SU-DHL-6 (cell line): ENCODE measurements around the gene SYCP2L.

Experiments
- H2AFZ ChIP-seq: fragments of 200-600 bp; sonication (generic); 2 replicates; pipeline ENCODE4 v1.6.1; 2014; ENCODE audit warnings: low read depth, mild to moderate bottlenecking, moderate library complexity, mixed read lengths, antibody characterized with exemption, low read length; ENCODE audit not compliant: severe bottlenecking
- H3F3A ChIP-seq: fragments of 200-600 bp; shearing (Covaris generic); 2 replicates; pipeline ENCODE4 v1.6.0; 2016; ENCODE audit warnings: antibody characterized with exemption, mild to moderate bottlenecking; ENCODE audit not compliant: insufficient read depth
- H3K27ac ChIP-seq: fragments of 200-600 bp; sonication (generic); 2 replicates; pipeline ENCODE4 v1.5.1; 2016; ENCODE audit warnings: low read depth, mild to moderate bottlenecking, low read length, moderate library complexity, mixed read lengths
- H3K27me3 ChIP-seq: fragments of 200-600 bp; sonication (generic), shearing (Covaris generic); 2 replicates; pipeline ENCODE4 v1.6.0; 2014; ENCODE audit warnings: mild to moderate bottlenecking, low read length
- H3K36me3 ChIP-seq: fragments of 200-600 bp; sonication (generic); 2 replicates; pipeline ENCODE4 v1.6.1; 2014; ENCODE audit warnings: mild to moderate bottlenecking, low read length, mixed read lengths
- H3K4me2 ChIP-seq: fragments of 300-600, 200-600 bp; shearing (Covaris generic), sonication (generic); 2 replicates; pipeline ENCODE4 v1.6.0; 2014; ENCODE audit warnings: low read length, low read depth, mild to moderate bottlenecking; ENCODE audit not compliant: poor library complexity, severe bottlenecking
- H3K4me3 ChIP-seq: fragments of 200-600 bp; sonication (generic); 2 replicates; pipeline ENCODE4 v1.5.1; 2014; ENCODE audit warnings: antibody characterized with exemption, low read length, mild to moderate bottlenecking, mixed read lengths; ENCODE audit not compliant: insufficient read depth, poor library complexity, severe bottlenecking
- H3K79me2 ChIP-seq: fragments of 200-600 bp; sonication (generic); 2 replicates; pipeline ENCODE4 v1.6.1; 2014; ENCODE audit warnings: mild to moderate bottlenecking, low read length, moderate library complexity; ENCODE audit not compliant: insufficient read depth
- H3K9ac ChIP-seq: fragments of 200-600 bp; sonication (generic); 2 replicates; pipeline ENCODE4 v1.7.0; 2014; ENCODE audit warnings: mild to moderate bottlenecking, low read length
- H3K9me2 ChIP-seq: fragments of 200-600 bp; sonication (generic); replicated peaks from 2 replicates; pipeline ENCODE4 v1.6.1; 2014; ENCODE audit warnings: low read length; ENCODE audit not compliant: insufficient read depth
- H3K9me3 ChIP-seq: fragments of 200-600 bp; sonication (generic); 2 replicates; pipeline ENCODE4 v1.6.1; 2014; ENCODE audit warnings: low read length, mixed read lengths; ENCODE audit not compliant: insufficient read depth
- H4K20me1 ChIP-seq: fragments of 200-600 bp; sonication (generic); 2 replicates; pipeline ENCODE4 v1.6.1; 2014; ENCODE audit warnings: low read depth, mild to moderate bottlenecking, antibody characterized with exemption, low read length, moderate library complexity, mixed read lengths
- CTCF ChIP-seq: fragments of 200-600 bp; sonication (generic); IDR thresholded peaks from one replicate; pipeline ENCODE4 v1.5.1; 2017; ENCODE audit warnings: antibody characterized with exemption, mild to moderate bottlenecking, low read length, moderate library complexity; ENCODE audit not compliant: insufficient read depth, poor library complexity, severe bottlenecking
- EZH2phosphoT487 ChIP-seq: fragments of 200-600 bp; sonication (generic), shearing (Covaris generic); conservative IDR thresholded peaks from 2 replicates; pipeline ENCODE4 v1.6.1; 2018; ENCODE audit warnings: mild to moderate bottlenecking, antibody characterized with exemption, low read length, moderate library complexity, mixed read lengths

Gene SYCP2L

GRCh38 chr6:10968776-10969175, 81.9 kb downstream of the SYCP2L start:
- H3K79me2 ChIP-seq, result no peaks in the 10 kb centered on the region
- H3K27me3 ChIP-seq, result no peaks in the 10 kb centered on the region; the same call in 1 of the 2 replicates
- H2AFZ ChIP-seq, result no peak overlapping the region
- no peak for TF ChIP-seq EZH2phosphoT487
- TF ChIP-seq CTCF, result no peak
- no peak overlapping the region for H3K4me3 ChIP-seq
- H4K20me1 ChIP-seq, result no peaks in the 10 kb centered on the region
- peaks cover 7% of the 10 kb centered on the region; the same call in 1 of the 2 replicates for H3K9me3 ChIP-seq
- H3K36me3 ChIP-seq, result peaks cover 7% of the 10 kb centered on the region; the same call in 1 of the 2 replicates
- no peaks in the 10 kb centered on the region for H3F3A ChIP-seq
- no peak overlapping the region for H3K9ac ChIP-seq
- no peak overlapping the region for H3K4me2 ChIP-seq
- H3K27ac ChIP-seq, result no peak overlapping the region
- no peaks in the 10 kb centered on the region for H3K9me2 ChIP-seq

GRCh38 chr6:10970731-10971130, 83.9 kb downstream of the SYCP2L start:
- peaks cover 7% of the 10 kb centered on the region; the same call in 1 of the 2 replicates for H3K36me3 ChIP-seq
- no peaks in the 10 kb centered on the region for H4K20me1 ChIP-seq
- H3K4me2 ChIP-seq, result no peak overlapping the region
- no peaks in the 10 kb centered on the region for H3F3A ChIP-seq
- no peaks in the 10 kb centered on the region for H3K79me2 ChIP-seq
- no peaks in the 10 kb centered on the region; the same call in 1 of the 2 replicates for H3K27me3 ChIP-seq
- no peak overlapping the region for H3K9ac ChIP-seq
- no peak for TF ChIP-seq EZH2phosphoT487
- no peak for TF ChIP-seq CTCF
- no peaks in the 10 kb centered on the region for H3K9me2 ChIP-seq
- peaks cover 7% of the 10 kb centered on the region; the same call in 1 of the 2 replicates for H3K9me3 ChIP-seq
- no peak overlapping the region for H3K27ac ChIP-seq
- no peak overlapping the region for H2AFZ ChIP-seq
- no peak overlapping the region for H3K4me3 ChIP-seq

GRCh38 chr6:10972196-10972595, 85.3 kb downstream of the SYCP2L start:
- Histone ChIP-seq H3K27me3 (no peaks in the 10 kb centered on the region), H3K9me3 (no peaks in the 10 kb centered on the region), H3K79me2 (no peaks in the 10 kb centered on the region), H3K27ac (no peak overlapping the region), H3K4me3 (no peak overlapping the region), H3F3A (no peaks in the 10 kb centered on the region), H3K36me3 (no peaks in the 10 kb centered on the region), H4K20me1 (no peaks in the 10 kb centered on the region), H3K9me2 (no peaks in the 10 kb centered on the region), H3K4me2 (no peak overlapping the region), H2AFZ (no peak overlapping the region), H3K9ac (no peak overlapping the region)
- TF ChIP-seq EZH2phosphoT487, result no peak
- no peak for TF ChIP-seq CTCF

- no peak overlapping the region for H3K4me3 ChIP-seq
Measured at GRCh38 chr6:10976571-10976970, 89.7 kb downstream of the SYCP2L start.

More at GRCh38 chr6:10976571-10976970, 89.7 kb downstream of the SYCP2L start:
- Histone ChIP-seq H3K27me3 (no peaks in the 10 kb centered on the region), H3K79me2 (no peaks in the 10 kb centered on the region), H3K27ac (no peak overlapping the region), H2AFZ (no peak overlapping the region), H3K36me3 (no peaks in the 10 kb centered on the region), H3K9me3 (no peaks in the 10 kb centered on the region), H4K20me1 (no peaks in the 10 kb centered on the region), H3K9me2 (no peaks in the 10 kb centered on the region), H3K9ac (no peak overlapping the region), H3F3A (no peaks in the 10 kb centered on the region), H3K4me2 (no peak overlapping the region)
- no peak for TF ChIP-seq CTCF
- TF ChIP-seq EZH2phosphoT487, result no peak
